ENCODE results near the gene CADM4. TPM values are rescaled to one million over a fixed set of nuclear protein-coding genes. Genes with fewer than 3 reads are reported as not detected.

CADM4 gene
- total RNA-seq, 4 donors from 2014 or later: 2.6 to 4.5 (median 4.2) TPM

DNA sequence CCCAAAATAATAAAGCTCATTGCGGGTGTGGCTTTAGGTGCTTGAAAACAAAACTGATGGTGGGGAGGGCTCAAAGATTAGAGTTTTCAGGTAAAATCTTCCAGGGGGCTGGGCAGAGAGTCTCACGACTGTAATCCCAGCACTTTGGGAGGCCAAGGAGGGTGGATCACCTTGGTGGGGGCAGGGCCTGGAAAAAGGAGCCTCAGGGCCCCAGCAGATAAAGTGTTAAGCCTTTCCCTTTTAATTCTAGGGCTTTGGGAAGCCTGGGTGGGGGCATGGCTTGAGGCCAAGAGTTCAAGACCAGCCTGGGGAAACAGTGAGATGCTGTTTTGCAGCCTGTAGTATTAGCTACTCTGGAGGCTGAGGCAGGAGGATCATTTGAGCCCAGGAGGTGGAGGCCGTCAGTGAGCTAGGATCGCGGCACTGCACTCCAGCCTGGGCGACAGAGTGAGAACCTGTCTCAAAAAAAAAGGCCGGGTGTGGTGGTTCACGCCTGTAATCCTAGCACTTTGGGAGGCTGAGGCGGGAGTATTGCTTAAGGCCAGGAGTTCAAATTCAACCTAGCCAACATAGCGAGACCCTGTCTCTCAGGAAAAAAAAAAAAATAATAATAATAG lies 45.5 kb downstream of the CADM4 start:
- DNase-seq: no peak
- Histone ChIP-seq H3K4me1 (peaks cover 27 to 34% of the 10 kb centered on the region in 2 donors), H3K9me3 (no peaks in the 10 kb centered on the region), H3K36me3 (peaks cover 0 to 37% of the 10 kb centered on the region in 2 donors), H3K4me3 (peak overlapping the region; percentile 65 to 86 (median 77)), H3K27me3 (no peaks in the 10 kb centered on the region), H3K27ac (peak overlapping the region; percentile 84 to 98 (median 92))
- no peak for TF ChIP-seq POLR2A (IDR thresholded peaks at IDR 0.05)
- no peak for TF ChIP-seq CTCF (IDR thresholded peaks at IDR 0.05 in 4 of 5, conservative IDR thresholded peaks at IDR 0.05 in 1 of 5)
- in situ Hi-C loops (cut with MboI; ENCODE audit: low sequenced_read_pairs in 4 of 4): no loop called here
- ATAC-seq: no peak
- intact Hi-C loops (cut with DNase I; ENCODE audit: low total_unique reads): no loop called here

- in situ Hi-C loops (cut with MboI; ENCODE audit: low sequenced_read_pairs in 4 of 4) (no loop called here), intact Hi-C loops (cut with DNase I; ENCODE audit: low total_unique reads) (no loop called here)
- no peak for DNase-seq
- no peak for ATAC-seq
- no peak overlapping the region for H3K4me3 ChIP-seq
- H3K27ac ChIP-seq: no peak overlapping the region
- peaks cover 0 to 27% of the 10 kb centered on the region in 2 donors for H3K36me3 ChIP-seq
- no peak for TF ChIP-seq POLR2A (IDR thresholded peaks at IDR 0.05)
- TF ChIP-seq CTCF (IDR thresholded peaks at IDR 0.05 in 4 of 5, conservative IDR thresholded peaks at IDR 0.05 in 1 of 5): no peak
- H3K27me3 ChIP-seq: no peaks in the 10 kb centered on the region
- no peaks in the 10 kb centered on the region for H3K9me3 ChIP-seq
- H3K4me1 ChIP-seq: peaks cover 24 to 31% of the 10 kb centered on the region in 2 donors
These were observed 46.8 kb downstream of the CADM4 start for GRCh38 chr19:43592800-43593350.

- intact Hi-C loops (cut with DNase I; ENCODE audit: low total_unique reads): no loop called here
- ATAC-seq: no peak
- Histone ChIP-seq H3K4me3 (no peak overlapping the region), H3K36me3 (peaks cover 0 to 27% of the 10 kb centered on the region in 2 donors), H3K27ac (no peak overlapping the region), H3K27me3 (no peaks in the 10 kb centered on the region), H3K4me1 (peaks cover 16 to 23% of the 10 kb centered on the region in 2 donors), H3K9me3 (no peaks in the 10 kb centered on the region)
- TF ChIP-seq POLR2A (IDR thresholded peaks at IDR 0.05): no peak
- TF ChIP-seq CTCF (IDR thresholded peaks at IDR 0.05 in 4 of 5, conservative IDR thresholded peaks at IDR 0.05 in 1 of 5): no peak
- DNase-seq: no peak
- in situ Hi-C loops (cut with MboI; ENCODE audit: low sequenced_read_pairs in 4 of 4): no loop called here
These were observed 47.5 kb downstream of the CADM4 start for GRCh38 chr19:43591904-43592772.

GRCh38 chr19:43589678-43590077 lies 50.0 kb downstream of the CADM4 start:
- H3K27me3 ChIP-seq: no peaks in the 10 kb centered on the region
- no peak overlapping the region for H3K4me3 ChIP-seq
- no peak overlapping the region for H3K27ac ChIP-seq
- H3K4me1 ChIP-seq: peaks cover 9 to 12% of the 10 kb centered on the region in 2 donors
- H3K9me3 ChIP-seq: no peaks in the 10 kb centered on the region
- ATAC-seq: no peak
- intact Hi-C loops (cut with DNase I; ENCODE audit: low total_unique reads) (no loop called here), in situ Hi-C loops (cut with MboI; ENCODE audit: low sequenced_read_pairs in 4 of 4) (no loop called here)
- no peak for DNase-seq
- TF ChIP-seq CTCF (IDR thresholded peaks at IDR 0.05 in 4 of 5, conservative IDR thresholded peaks at IDR 0.05 in 1 of 5) (no peak), POLR2A (IDR thresholded peaks at IDR 0.05) (no peak)
- peaks cover 0 to 27% of the 10 kb centered on the region in 2 donors for H3K36me3 ChIP-seq

Data from gastrocnemius medialis (tissue), 4 donors.